ENCODE data around the gene KLK7. TPM values are rescaled to one million over a fixed set of nuclear protein-coding genes. Genes with fewer than 3 reads are reported as not detected.

Gene KLK7
- total and polyA plus RNA-seq, 7 donors = not detected

DNA sequence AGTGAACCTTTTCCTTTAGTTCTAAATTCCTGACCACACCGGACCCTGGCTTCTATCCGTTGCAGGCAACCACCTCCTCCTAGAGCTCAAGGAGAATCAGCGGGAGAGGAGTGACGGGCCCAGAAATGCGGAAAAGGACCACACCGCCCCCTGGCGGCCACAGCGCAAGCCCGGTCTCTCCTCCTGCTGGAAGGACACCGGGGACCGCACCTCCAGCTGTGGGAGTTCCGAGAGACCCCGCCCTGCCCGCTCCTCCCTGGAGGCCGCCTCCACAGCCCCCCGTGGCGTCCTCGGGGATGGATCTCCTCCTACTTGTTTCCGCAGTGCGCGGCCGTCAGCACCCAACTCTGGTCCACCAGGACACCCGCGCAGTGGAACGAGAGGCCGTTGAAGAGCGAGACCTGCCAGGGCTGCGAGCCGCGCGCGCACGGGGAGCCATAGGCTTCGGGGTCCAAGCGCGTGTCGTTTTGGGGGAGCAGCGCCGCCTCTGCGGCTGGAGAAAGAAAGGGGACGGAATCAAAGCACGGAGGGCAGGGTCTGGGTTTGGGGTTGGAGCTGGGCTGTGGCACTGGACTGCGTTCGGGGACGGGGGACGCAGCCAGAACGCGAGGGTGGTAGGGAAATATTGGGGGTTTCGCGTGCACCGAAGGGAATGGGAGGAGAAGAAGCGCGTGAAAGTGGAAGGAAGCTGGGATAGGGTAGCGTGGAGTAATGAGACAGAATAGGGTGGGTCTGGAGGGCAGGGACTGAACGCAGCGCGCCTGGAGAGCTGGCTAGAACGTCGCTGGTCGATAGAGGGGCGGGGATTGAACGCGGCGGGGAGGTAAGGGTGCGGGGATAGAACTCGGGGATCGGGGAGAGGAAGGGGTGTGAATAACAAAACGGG, 33.3 kb upstream of the KLK7 start:
- peak in 1 of 2 donors; percentile 67 for DNase-seq

DNA sequence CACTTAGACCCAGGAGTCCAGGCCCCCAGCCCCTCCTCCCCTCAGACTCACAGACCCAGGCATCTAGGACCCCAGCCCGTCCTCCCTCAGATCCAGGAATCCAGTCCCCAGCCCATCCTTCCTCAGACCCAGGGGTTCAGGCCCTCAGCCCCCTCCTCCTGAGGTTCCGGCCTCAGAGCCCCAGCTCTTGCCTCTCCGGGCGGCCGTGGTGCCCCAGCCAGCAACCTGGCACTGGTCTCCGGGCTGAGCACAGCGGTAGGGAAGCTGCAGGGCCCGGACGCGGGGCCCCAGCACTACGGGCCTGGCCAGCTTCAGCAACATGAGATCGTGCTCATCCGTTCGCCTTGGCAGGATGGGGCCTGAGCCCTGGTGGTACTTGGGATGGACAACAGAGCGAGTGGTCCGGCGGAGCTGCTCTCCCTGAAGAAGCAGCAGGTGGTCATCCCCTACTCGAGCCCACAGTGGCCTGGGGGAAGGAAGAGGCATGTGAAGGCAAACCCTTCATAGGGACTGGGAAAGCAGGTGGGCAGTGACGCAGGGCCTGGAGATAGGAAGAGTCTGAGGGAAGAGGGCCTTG, 32.1 kb upstream of the KLK7 start:
- no peak for DNase-seq
- WGBS, 3 donors = 77 to 81% (median 81%) methylated on average over 16 to 19 of the region's 19 CpGs
- Histone ChIP-seq H3K4me1 (no peaks in the 10 kb centered on the region), H3K27ac (no peak overlapping the region), H3K9me3 (no peaks in the 10 kb centered on the region), H3K27me3 (ENCODE audit: insufficient read depth in 3 of 3, low read length in 2 of 3) (peaks cover 0 to 64% (median 9%) of the 10 kb centered on the region in 3 donors), H3K4me3 (no peak overlapping the region), H3K36me3 (ENCODE audit: insufficient read depth in 1 of 2, low read depth in 1 of 2) (no peaks in the 10 kb centered on the region)
- no peak for ATAC-seq
- TF ChIP-seq, protein P1, sequence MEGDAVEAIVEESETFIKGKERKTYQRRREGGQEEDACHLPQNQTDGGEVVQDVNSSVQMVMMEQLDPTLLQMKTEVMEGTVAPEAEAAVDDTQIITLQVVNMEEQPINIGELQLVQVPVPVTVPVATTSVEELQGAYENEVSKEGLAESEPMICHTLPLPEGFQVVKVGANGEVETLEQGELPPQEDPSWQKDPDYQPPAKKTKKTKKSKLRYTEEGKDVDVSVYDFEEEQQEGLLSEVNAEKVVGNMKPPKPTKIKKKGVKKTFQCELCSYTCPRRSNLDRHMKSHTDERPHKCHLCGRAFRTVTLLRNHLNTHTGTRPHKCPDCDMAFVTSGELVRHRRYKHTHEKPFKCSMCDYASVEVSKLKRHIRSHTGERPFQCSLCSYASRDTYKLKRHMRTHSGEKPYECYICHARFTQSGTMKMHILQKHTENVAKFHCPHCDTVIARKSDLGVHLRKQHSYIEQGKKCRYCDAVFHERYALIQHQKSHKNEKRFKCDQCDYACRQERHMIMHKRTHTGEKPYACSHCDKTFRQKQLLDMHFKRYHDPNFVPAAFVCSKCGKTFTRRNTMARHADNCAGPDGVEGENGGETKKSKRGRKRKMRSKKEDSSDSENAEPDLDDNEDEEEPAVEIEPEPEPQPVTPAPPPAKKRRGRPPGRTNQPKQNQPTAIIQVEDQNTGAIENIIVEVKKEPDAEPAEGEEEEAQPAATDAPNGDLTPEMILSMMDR (IDR thresholded peaks at IDR 0.05) = no peak
- intact Hi-C loops (cut with DNase I) = no loop called here

More for the DNA sequence above, 33.3 kb upstream of the KLK7 start:
- Histone ChIP-seq H3K27me3 (ENCODE audit: insufficient read depth in 3 of 3, low read length in 2 of 3) (peaks cover 0 to 64% (median 9%) of the 10 kb centered on the region in 3 donors), H3K4me3 (peak overlapping the region; percentile 32), H3K36me3 (ENCODE audit: insufficient read depth in 1 of 2, low read depth in 1 of 2) (no peaks in the 10 kb centered on the region), H3K4me1 (no peaks in the 10 kb centered on the region), H3K27ac (no peak overlapping the region), H3K9me3 (no peaks in the 10 kb centered on the region)
- intact Hi-C loops (cut with DNase I) = no loop called here
- TF ChIP-seq, protein P1 (IDR thresholded peaks at IDR 0.05) = peak; percentile 41
- ATAC-seq = no peak
- 1 to 2% (median 2%) methylated on average over 67 to 68 of the region's 68 CpGs for WGBS, 3 donors

DNA sequence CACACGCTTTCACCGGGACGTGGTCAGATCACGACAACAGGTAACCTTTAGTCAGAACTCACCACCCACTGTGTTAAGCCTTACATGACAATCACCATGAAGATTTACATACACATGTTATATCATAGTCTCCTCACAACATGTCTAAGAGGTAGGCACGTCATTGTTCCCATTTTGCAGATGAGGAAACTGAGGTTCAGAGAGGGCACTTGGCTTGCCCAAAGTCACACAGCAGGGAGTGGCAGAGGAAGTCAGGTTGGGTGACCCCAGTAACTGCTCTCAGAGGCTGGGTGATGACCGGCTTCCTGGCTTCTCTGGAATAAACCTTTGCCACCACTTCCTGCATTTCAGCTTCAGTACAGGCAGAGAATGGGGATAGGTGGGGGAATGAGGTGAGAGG, 30.5 kb upstream of the KLK7 start:
- 83 to 86% (median 85%) methylated on average over 6 of the region's 6 CpGs for WGBS, 3 donors

DNA sequence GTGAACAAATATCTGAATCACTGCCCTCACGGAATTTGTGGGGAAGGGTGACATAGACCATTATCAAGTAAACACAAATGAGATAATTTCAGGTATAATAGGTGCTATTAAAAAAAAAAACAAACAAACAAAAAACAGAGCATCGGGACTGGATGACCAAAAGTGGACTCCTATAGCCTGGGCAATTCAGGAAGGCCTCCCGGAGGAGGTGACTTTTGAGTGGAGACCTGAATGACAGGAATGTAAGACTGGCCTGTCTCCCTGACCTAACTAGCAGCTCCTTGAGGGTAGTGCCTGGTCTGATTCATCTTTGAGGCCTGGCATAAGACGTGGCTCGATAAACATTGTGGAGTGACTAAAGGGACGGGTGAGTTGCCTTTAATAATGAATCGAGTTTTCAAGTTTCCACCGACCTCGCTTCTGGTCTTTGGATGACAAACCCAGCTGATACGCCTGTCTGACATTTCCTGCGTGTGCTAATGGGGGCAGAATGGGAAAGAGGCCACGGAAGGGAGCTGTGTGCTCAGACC, 29.0 kb upstream of the KLK7 start:
- Histone ChIP-seq H3K9me3 (no peaks in the 10 kb centered on the region), H3K27me3 (ENCODE audit: insufficient read depth in 3 of 3, low read length in 2 of 3) (peaks cover 0 to 42% (median 9%) of the 10 kb centered on the region in 3 donors), H3K4me1 (no peaks in the 10 kb centered on the region), H3K27ac (no peak overlapping the region), H3K4me3 (no peak overlapping the region), H3K36me3 (ENCODE audit: insufficient read depth in 1 of 2, low read depth in 1 of 2) (no peaks in the 10 kb centered on the region)
- WGBS, 3 donors = 66 to 69% (median 66%) methylated on average over 12 of the region's 12 CpGs
- TF ChIP-seq, protein P1 (IDR thresholded peaks at IDR 0.05) = no peak
- DNase-seq (no peak), ATAC-seq (no peak)
- intact Hi-C loops (cut with DNase I) = no loop called here

More for the DNA sequence above, 30.5 kb upstream of the KLK7 start:
- H3K4me1 ChIP-seq = no peaks in the 10 kb centered on the region
- ATAC-seq = no peak
- TF ChIP-seq, protein P1 (IDR thresholded peaks at IDR 0.05) = no peak
- intact Hi-C loops (cut with DNase I) = no loop called here
- H3K36me3 ChIP-seq (ENCODE audit: insufficient read depth in 1 of 2, low read depth in 1 of 2) = no peaks in the 10 kb centered on the region
- no peaks in the 10 kb centered on the region for H3K9me3 ChIP-seq
- no peak overlapping the region for H3K27ac ChIP-seq
- peaks cover 0 to 58% (median 9%) of the 10 kb centered on the region in 3 donors for H3K27me3 ChIP-seq (ENCODE audit: insufficient read depth in 3 of 3, low read length in 2 of 3)
- DNase-seq = no peak
- no peak overlapping the region for H3K4me3 ChIP-seq
